Lower leg skin (tissue), 3 donors: Measurements from ENCODE around the gene NRL.

Source experiments
- POLR2A ChIP-seq, 2 donors: fragments of 450-650 bp; IDR thresholded peaks; one replicate each; pipeline ENCODE4 v1.6.1; 2016 to 2017; ENCODE audit warnings: antibody characterized with exemption in 2 of 2, mild to moderate bottlenecking in 1 of 2, moderate library complexity in 1 of 2
- TF ChIP-seq, protein P1 (sequence below), 3 donors: fragments of 450-650 bp; IDR thresholded peaks; one replicate each; pipeline ENCODE4 v1.5.1; 2016; ENCODE audit warnings: antibody characterized with exemption in 3 of 3, mild to moderate bottlenecking in 3 of 3, moderate library complexity in 2 of 3

DNA sequence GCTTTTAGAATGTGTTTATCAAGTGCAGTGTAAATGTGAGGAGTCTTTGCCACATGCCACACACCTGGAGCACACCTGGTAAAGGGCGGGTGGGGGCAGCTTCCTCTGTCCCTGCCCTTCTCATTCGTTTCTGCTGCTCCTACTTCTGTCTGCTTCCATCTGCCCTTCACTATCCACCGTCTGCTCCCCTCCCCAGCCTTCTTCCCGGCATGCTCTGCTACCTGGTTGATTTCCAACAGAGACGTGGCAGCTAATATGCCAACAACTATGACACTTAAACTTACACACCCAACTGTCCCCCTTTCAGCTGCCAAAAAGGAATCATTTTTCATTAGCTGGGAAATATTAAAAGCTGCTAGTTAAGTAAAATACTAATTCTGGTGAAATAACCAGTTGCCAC is 72.0 kb downstream of the NRL start:
- TF ChIP-seq, protein P1, sequence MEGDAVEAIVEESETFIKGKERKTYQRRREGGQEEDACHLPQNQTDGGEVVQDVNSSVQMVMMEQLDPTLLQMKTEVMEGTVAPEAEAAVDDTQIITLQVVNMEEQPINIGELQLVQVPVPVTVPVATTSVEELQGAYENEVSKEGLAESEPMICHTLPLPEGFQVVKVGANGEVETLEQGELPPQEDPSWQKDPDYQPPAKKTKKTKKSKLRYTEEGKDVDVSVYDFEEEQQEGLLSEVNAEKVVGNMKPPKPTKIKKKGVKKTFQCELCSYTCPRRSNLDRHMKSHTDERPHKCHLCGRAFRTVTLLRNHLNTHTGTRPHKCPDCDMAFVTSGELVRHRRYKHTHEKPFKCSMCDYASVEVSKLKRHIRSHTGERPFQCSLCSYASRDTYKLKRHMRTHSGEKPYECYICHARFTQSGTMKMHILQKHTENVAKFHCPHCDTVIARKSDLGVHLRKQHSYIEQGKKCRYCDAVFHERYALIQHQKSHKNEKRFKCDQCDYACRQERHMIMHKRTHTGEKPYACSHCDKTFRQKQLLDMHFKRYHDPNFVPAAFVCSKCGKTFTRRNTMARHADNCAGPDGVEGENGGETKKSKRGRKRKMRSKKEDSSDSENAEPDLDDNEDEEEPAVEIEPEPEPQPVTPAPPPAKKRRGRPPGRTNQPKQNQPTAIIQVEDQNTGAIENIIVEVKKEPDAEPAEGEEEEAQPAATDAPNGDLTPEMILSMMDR (IDR thresholded peaks at IDR 0.05): no peak
- no peak for TF ChIP-seq POLR2A (IDR thresholded peaks at IDR 0.05)
